Epithelial cell of proximal tubule (primary cell): ENCODE measurements around the gene EPC2. TPM values are rescaled to one million over a fixed set of nuclear protein-coding genes. Genes with fewer than 3 reads are reported as not detected.

Source experiments
- DNase-seq: peaks from one replicate; pipeline ENCODE4 v3.0.0-alpha.2; 2011; ENCODE audit warnings: low read depth
- H3K4me3 ChIP-seq: 2 replicates; pipeline ENCODE4 v1.5.1; 2011; ENCODE audit warnings: low read depth, mild to moderate bottlenecking, low read length
- CTCF ChIP-seq: conservative IDR thresholded peaks from 2 replicates; pipeline ENCODE4 v1.5.1; 2012; ENCODE audit warnings: low read depth, mild to moderate bottlenecking, low read length
- total RNA-seq: library from RNA; depleted of rRNA; stranded (reverse); fragments of >200 nt; gene quantifications from 2 replicates; pipeline ENCODE4 v1.2.3, GENCODE V29; 2015

Gene EPC2
- total RNA-seq, 1 donor from 2014 or later, result 15.3 TPM

GRCh38 chr2:148745151-148745851 is 100.8 kb downstream of the EPC2 start:
- DNase-seq, result no peak
- no peak for TF ChIP-seq CTCF

GRCh38 chr2:148746973-148747372 is 102.4 kb downstream of the EPC2 start:
- no peak for TF ChIP-seq CTCF
- no peak for DNase-seq
- H3K4me3 ChIP-seq, result no peak overlapping the region

More at GRCh38 chr2:148745151-148745851, 100.8 kb downstream of the EPC2 start:
- H3K4me3 ChIP-seq, result no peak overlapping the region

GRCh38 chr2:148751907-148752306 is 107.4 kb downstream of the EPC2 start:
- DNase-seq, result no peak
- H3K4me3 ChIP-seq, result no peak overlapping the region
- no peak for TF ChIP-seq CTCF

GRCh38 chr2:148752977-148753376 is 108.4 kb downstream of the EPC2 start:
- TF ChIP-seq CTCF, result no peak
- H3K4me3 ChIP-seq, result no peak overlapping the region
- no peak for DNase-seq

GRCh38 chr2:148754864-148755263 is 110.3 kb downstream of the EPC2 start:
- TF ChIP-seq CTCF, result no peak
- DNase-seq, result no peak
- no peak overlapping the region for H3K4me3 ChIP-seq

GRCh38 chr2:148756292-148756975 is 111.9 kb downstream of the EPC2 start:
- H3K4me3 ChIP-seq, result no peak overlapping the region
- no peak for DNase-seq
- TF ChIP-seq CTCF, result no peak
